Measurements from ENCODE around the gene CCDC82. TPM values are rescaled to one million over a fixed set of nuclear protein-coding genes. Genes with fewer than 3 reads are reported as not detected.

Gene CCDC82
- total RNA-seq, 1 donor from 2014 or later: 56.3 TPM

- no peak overlapping the region for H3K4me3 Mint-ChIP-seq (ENCODE audit: unreplicated experiment)
- H3K27me3 Mint-ChIP-seq (ENCODE audit: unreplicated experiment): peaks cover 2% of the 10 kb centered on the region
- no peaks in the 10 kb centered on the region for H3K9me3 Mint-ChIP-seq (ENCODE audit: unreplicated experiment)
- no peak for TF ChIP-seq CTCF (IDR thresholded peaks at IDR 0.05; ENCODE audit: partially characterized antibody, unreplicated experiment)
- H3K36me3 Mint-ChIP-seq (ENCODE audit: unreplicated experiment): peaks cover 4% of the 10 kb centered on the region
- H3K27ac Mint-ChIP-seq (ENCODE audit: unreplicated experiment): no peak overlapping the region
- peaks cover 6% of the 10 kb centered on the region for H3K4me1 Mint-ChIP-seq (ENCODE audit: low read depth, unreplicated experiment)
- DNase-seq: no peak
These were observed 5.1 kb upstream of the CCDC82 start for GRCh38 chr11:96394773-96395172.

- Mint-ChIP-seq H3K9me3 (ENCODE audit: unreplicated experiment) (no peaks in the 10 kb centered on the region), H3K4me1 (ENCODE audit: low read depth, unreplicated experiment) (peaks cover 7% of the 10 kb centered on the region), H3K36me3 (ENCODE audit: unreplicated experiment) (peaks cover 4% of the 10 kb centered on the region), H3K27me3 (ENCODE audit: unreplicated experiment) (peaks cover 2% of the 10 kb centered on the region), H3K4me3 (ENCODE audit: unreplicated experiment) (no peak overlapping the region), H3K27ac (ENCODE audit: unreplicated experiment) (no peak overlapping the region)
- TF ChIP-seq CTCF (IDR thresholded peaks at IDR 0.05; ENCODE audit: partially characterized antibody, unreplicated experiment): peak; percentile 85
- DNase-seq: no peak
These were observed 4.1 kb upstream of the CCDC82 start for GRCh38 chr11:96393753-96394348.

GRCh38 chr11:96391698-96392307, 2.1 kb upstream of the CCDC82 start:
- DNase-seq: no peak
- Mint-ChIP-seq H3K9me3 (ENCODE audit: unreplicated experiment) (no peaks in the 10 kb centered on the region), H3K27me3 (ENCODE audit: unreplicated experiment) (peaks cover 2% of the 10 kb centered on the region), H3K27ac (ENCODE audit: unreplicated experiment) (no peak overlapping the region), H3K4me3 (ENCODE audit: unreplicated experiment) (no peak overlapping the region), H3K4me1 (ENCODE audit: low read depth, unreplicated experiment) (peaks cover 11% of the 10 kb centered on the region), H3K36me3 (ENCODE audit: unreplicated experiment) (peaks cover 4% of the 10 kb centered on the region)
- TF ChIP-seq CTCF (IDR thresholded peaks at IDR 0.05; ENCODE audit: partially characterized antibody, unreplicated experiment): no peak

- Mint-ChIP-seq H3K27me3 (ENCODE audit: unreplicated experiment) (peaks cover 2% of the 10 kb centered on the region), H3K4me1 (ENCODE audit: low read depth, unreplicated experiment) (peaks cover 11% of the 10 kb centered on the region), H3K4me3 (ENCODE audit: unreplicated experiment) (peak overlapping the region; percentile 91), H3K36me3 (ENCODE audit: unreplicated experiment) (peaks cover 4% of the 10 kb centered on the region), H3K27ac (ENCODE audit: unreplicated experiment) (peak overlapping the region; percentile 45), H3K9me3 (ENCODE audit: unreplicated experiment) (no peaks in the 10 kb centered on the region)
- no peak for TF ChIP-seq CTCF (IDR thresholded peaks at IDR 0.05; ENCODE audit: partially characterized antibody, unreplicated experiment)
- DNase-seq: no peak
These were observed 728 bp upstream of the CCDC82 start for GRCh38 chr11:96390488-96390792.

GRCh38 chr11:96388891-96389719, 607 bp downstream of the CCDC82 start:
- Mint-ChIP-seq H3K4me3 (ENCODE audit: unreplicated experiment) (peak overlapping the region; percentile 91), H3K9me3 (ENCODE audit: unreplicated experiment) (no peaks in the 10 kb centered on the region), H3K36me3 (ENCODE audit: unreplicated experiment) (peaks cover 4% of the 10 kb centered on the region), H3K4me1 (ENCODE audit: low read depth, unreplicated experiment) (peaks cover 11% of the 10 kb centered on the region), H3K27me3 (ENCODE audit: unreplicated experiment) (peaks cover 2% of the 10 kb centered on the region), H3K27ac (ENCODE audit: unreplicated experiment) (peak overlapping the region; percentile 89)
- TF ChIP-seq CTCF (IDR thresholded peaks at IDR 0.05; ENCODE audit: partially characterized antibody, unreplicated experiment): no peak
- peak; percentile 77 for DNase-seq

Measured in glutamatergic neuron (in vitro differentiated cells).